T-helper 17 cell (primary cell): Measurements from ENCODE around the gene PNMA3. TPM values are rescaled to one million over a fixed set of nuclear protein-coding genes. Genes with fewer than 3 reads are reported as not detected.
A peak's percentile ranks its signal among the peaks of the same experiment; 100 is the strongest.
"Not testable (repeated sequence)": the region's sequence is repeated elsewhere in the genome, so short reads cannot be mapped to it uniquely, and the experiment has no call there.

Experiments
- ATAC-seq: fragments of 150-1000 bp; cut with Tn5 transposase; 2 replicates; pipeline ENCODE4 v1.10.0; 2021; ENCODE audit warnings: mild to moderate bottlenecking, moderate library complexity
- DNase-seq, 3 donors: peaks; one replicate each; pipeline versions ENCODE4 v3.0.0 to v3.0.0-alpha.2; 2020 to 2021
- H3K9me3 ChIP-seq: one replicate; pipeline ENCODE4 v1.7.0; 2013; ENCODE audit warnings: low read length, mild to moderate bottlenecking; ENCODE audit not compliant: control insufficient read depth, poor library complexity, severe bottlenecking
- H3K27ac Mint-ChIP-seq: one replicate; pipeline ENCODE4 v1.8.0; 2022; ENCODE audit warnings: mild to moderate bottlenecking, moderate library complexity, mixed read lengths
- H3K27me3 Mint-ChIP-seq: one replicate; pipeline ENCODE4 v1.8.0; 2022; ENCODE audit warnings: mixed read lengths
- H3K36me3 Mint-ChIP-seq: one replicate; pipeline ENCODE4 v1.8.0; 2022; ENCODE audit warnings: low read depth, mixed read lengths
- H3K4me1 Mint-ChIP-seq: one replicate; pipeline ENCODE4 v1.8.0; 2022; ENCODE audit warnings: mild to moderate bottlenecking, mixed read lengths
- H3K4me3 Mint-ChIP-seq: one replicate; pipeline ENCODE4 v1.8.0; 2022; ENCODE audit warnings: mild to moderate bottlenecking, moderate library complexity, mixed read lengths
- total RNA-seq, 4 donors: library from RNA in 2 of 4; stranded (reverse) in 2 of 4; gene quantifications; one replicate each; pipeline ENCODE4 v1.2.3 and lab custom pipeline; 2022 to 2026

Gene PNMA3
- total RNA-seq, 2 donors from 2014 or later: 5.5 to 6.3 TPM

GRCh38 chrX:153059191-153060094, 3.2 kb downstream of the PNMA3 start:
- H3K9me3 ChIP-seq: no peaks in the 10 kb centered on the region
- H3K27ac Mint-ChIP-seq: no peak overlapping the region
- no peaks in the 10 kb centered on the region for H3K27me3 Mint-ChIP-seq
- no peaks in the 10 kb centered on the region for H3K36me3 Mint-ChIP-seq
- ATAC-seq (no peak), DNase-seq (no peak)
- no peaks in the 10 kb centered on the region for H3K4me1 Mint-ChIP-seq
- no peak overlapping the region for H3K4me3 Mint-ChIP-seq

GRCh38 chrX:153060095-153060445, 3.8 kb downstream of the PNMA3 start:
- Mint-ChIP-seq H3K27ac (no peak overlapping the region), H3K36me3 (no peaks in the 10 kb centered on the region)
- ATAC-seq: no peak

GRCh38 chrX:153061732-153062131, 5.5 kb downstream of the PNMA3 start:
- Mint-ChIP-seq H3K4me1 (no peaks in the 10 kb centered on the region), H3K4me3 (no peak overlapping the region), H3K27ac (no peak overlapping the region), H3K36me3 (no peaks in the 10 kb centered on the region), H3K27me3 (no peaks in the 10 kb centered on the region)
- ATAC-seq (no peak), DNase-seq (no peak)
- no peaks in the 10 kb centered on the region for H3K9me3 ChIP-seq

More at GRCh38 chrX:153060095-153060445, 3.8 kb downstream of the PNMA3 start:
- Mint-ChIP-seq H3K4me3 (no peak overlapping the region), H3K4me1 (no peaks in the 10 kb centered on the region), H3K27me3 (no peaks in the 10 kb centered on the region)
- DNase-seq: no peak
- H3K9me3 ChIP-seq: no peaks in the 10 kb centered on the region

DNA sequence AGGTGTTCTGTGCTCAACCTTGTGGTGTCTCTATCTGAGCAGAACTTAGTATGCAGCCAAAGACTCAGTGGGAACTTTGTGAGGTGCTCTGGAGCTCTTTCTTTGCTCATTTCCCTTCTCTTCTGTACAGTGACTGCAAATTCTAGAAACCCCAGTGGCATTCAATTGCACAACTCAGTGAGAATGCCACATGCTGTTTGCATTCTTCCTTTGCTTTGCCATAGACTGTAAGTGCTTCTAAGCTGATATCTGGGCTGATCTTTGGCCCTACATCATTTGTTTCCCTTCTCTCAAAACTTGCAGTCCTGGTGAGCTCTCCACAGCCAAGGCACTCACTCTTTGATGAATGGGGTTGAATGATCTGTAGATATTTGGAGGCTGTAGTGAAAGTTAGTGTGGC, 7.0 kb downstream of the PNMA3 start:
- Mint-ChIP-seq H3K27me3 (no peaks in the 10 kb centered on the region), H3K4me3 (no peak overlapping the region), H3K27ac (no peak overlapping the region), H3K4me1 (no peaks in the 10 kb centered on the region), H3K36me3 (no peaks in the 10 kb centered on the region)
- ATAC-seq (no peak), DNase-seq (no peak)
- no peaks in the 10 kb centered on the region for H3K9me3 ChIP-seq

- no peaks in the 10 kb centered on the region for H3K4me1 Mint-ChIP-seq
- DNase-seq: no peak
- ATAC-seq: no peak
- H3K27me3 Mint-ChIP-seq: no peaks in the 10 kb centered on the region
- H3K4me3 Mint-ChIP-seq: no peak overlapping the region
- no peaks in the 10 kb centered on the region for H3K9me3 ChIP-seq
- H3K27ac Mint-ChIP-seq: no peak overlapping the region
- H3K36me3 Mint-ChIP-seq: no peaks in the 10 kb centered on the region
Observed at GRCh38 chrX:153064061-153064460, 7.8 kb downstream of the PNMA3 start.

GRCh38 chrX:153065389-153065788, 9.1 kb downstream of the PNMA3 start:
- no peak overlapping the region for H3K27ac Mint-ChIP-seq
- no peaks in the 10 kb centered on the region for H3K36me3 Mint-ChIP-seq
- H3K4me1 Mint-ChIP-seq: no peaks in the 10 kb centered on the region
- H3K9me3 ChIP-seq: no peaks in the 10 kb centered on the region
- no peak overlapping the region for H3K4me3 Mint-ChIP-seq
- DNase-seq (no peak), ATAC-seq (no peak)
- H3K27me3 Mint-ChIP-seq: no peaks in the 10 kb centered on the region

DNA sequence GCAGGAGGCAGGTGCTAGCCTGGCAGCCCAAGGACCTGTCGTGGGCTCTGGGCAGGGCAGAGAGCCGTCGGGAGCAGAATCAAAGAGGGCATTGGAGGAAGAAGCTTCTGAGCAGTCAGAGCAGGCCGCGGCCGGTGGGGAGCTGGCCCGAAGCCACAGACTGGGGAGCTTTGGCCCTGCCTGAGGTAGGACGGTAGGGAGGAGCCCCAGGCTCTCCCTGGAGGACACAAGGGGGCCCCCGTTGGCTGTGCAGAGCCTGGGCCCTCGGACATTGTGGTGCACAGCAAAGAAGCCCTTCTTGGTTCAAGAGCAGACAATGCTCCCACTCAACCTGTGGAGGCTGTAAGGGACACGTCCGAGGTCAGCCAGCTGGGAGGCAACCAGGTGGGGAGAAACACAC, 10.1 kb downstream of the PNMA3 start:
- not testable (repeated sequence) for H3K36me3 Mint-ChIP-seq, H3K27ac Mint-ChIP-seq, H3K9me3 ChIP-seq, H3K4me1 Mint-ChIP-seq, DNase-seq, H3K4me3 Mint-ChIP-seq, H3K27me3 Mint-ChIP-seq, ATAC-seq

DNA sequence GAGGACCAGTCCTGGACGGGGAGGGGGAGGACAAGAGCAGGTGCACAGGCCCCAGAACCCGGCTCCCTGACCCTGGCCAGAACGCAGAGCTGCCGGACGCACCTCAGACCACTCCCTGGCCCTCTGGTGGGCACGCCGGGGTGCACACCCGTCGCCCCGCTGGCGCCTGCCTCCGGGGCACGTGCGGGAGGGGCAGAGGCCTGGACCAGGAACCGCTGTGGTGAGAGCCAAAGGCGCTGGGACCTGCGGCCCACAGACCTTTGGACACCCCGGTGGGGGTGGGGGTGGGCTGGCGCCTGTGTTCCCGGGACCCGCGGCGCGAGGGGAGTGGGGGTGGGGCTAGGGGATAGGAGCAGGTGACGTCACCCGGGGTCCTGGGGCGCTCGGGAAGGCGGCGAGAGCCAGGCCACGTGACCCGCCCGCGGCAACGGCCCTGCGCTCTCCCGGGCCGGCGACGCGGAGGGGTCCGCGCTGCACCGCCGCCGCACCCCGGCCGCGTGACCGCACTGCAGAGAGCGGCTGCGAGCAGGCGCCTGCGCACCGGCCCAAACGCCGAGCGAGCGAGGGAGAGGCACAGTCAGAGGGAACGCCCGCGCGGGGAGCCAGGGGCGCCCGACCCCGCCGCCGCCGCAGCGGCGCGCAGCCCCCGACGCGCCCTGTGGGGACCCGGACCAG, 15.8 kb downstream of the PNMA3 start, which contains the start of gene PNMA6A:
Gene PNMA6A, plus strand, starts transcription at position 546 of the 675 bp plus-strand sequence. CDS start 609 bp downstream, outside the sequence.
- peak; percentile 83 for ATAC-seq
- not testable (repeated sequence) for DNase-seq, H3K4me1 Mint-ChIP-seq, H3K27me3 Mint-ChIP-seq, H3K36me3 Mint-ChIP-seq, H3K27ac Mint-ChIP-seq, H3K4me3 Mint-ChIP-seq, H3K9me3 ChIP-seq

DNA sequence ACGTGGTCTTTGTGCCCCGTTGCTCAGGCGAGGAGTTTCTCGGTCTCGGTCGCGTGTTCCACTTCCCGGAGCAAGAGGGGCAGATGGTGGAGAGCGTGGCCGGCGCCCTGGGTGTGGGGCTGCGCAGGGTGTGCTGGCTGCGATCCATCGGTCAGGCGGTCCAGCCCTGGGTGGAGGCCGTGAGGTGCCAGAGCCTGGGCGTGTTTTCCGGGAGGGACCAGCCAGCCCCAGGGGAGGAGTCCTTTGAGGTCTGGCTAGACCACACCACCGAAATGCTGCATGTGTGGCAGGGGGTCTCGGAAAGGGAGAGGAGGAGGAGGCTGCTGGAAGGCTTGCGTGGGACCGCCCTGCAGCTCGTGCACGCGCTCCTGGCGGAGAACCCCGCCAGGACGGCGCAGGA, 17.1 kb downstream of the PNMA3 start:
- not testable (repeated sequence) for DNase-seq, H3K9me3 ChIP-seq, H3K4me1 Mint-ChIP-seq, H3K4me3 Mint-ChIP-seq, H3K36me3 Mint-ChIP-seq, H3K27ac Mint-ChIP-seq, ATAC-seq, H3K27me3 Mint-ChIP-seq

- ATAC-seq (no peak), DNase-seq (no peak)
- Mint-ChIP-seq H3K27ac (no peak overlapping the region), H3K4me1 (no peaks in the 10 kb centered on the region), H3K4me3 (peak overlapping the region; percentile 28), H3K27me3 (no peaks in the 10 kb centered on the region), H3K36me3 (no peaks in the 10 kb centered on the region)
- H3K9me3 ChIP-seq: no peaks in the 10 kb centered on the region
Observed at GRCh38 chrX:153074262-153074899, 18.1 kb downstream of the PNMA3 start.

- Mint-ChIP-seq H3K27ac (no peak overlapping the region), H3K36me3 (no peaks in the 10 kb centered on the region), H3K27me3 (no peaks in the 10 kb centered on the region), H3K4me1 (no peaks in the 10 kb centered on the region), H3K4me3 (no peak overlapping the region)
- ATAC-seq: no peak
- H3K9me3 ChIP-seq: no peaks in the 10 kb centered on the region
- DNase-seq: no peak
Observed at GRCh38 chrX:153074935-153075334, 18.7 kb downstream of the PNMA3 start.

- ATAC-seq (no peak), DNase-seq (no peak)
- Mint-ChIP-seq H3K4me1 (no peaks in the 10 kb centered on the region), H3K27me3 (no peaks in the 10 kb centered on the region), H3K4me3 (no peak overlapping the region), H3K27ac (no peak overlapping the region), H3K36me3 (no peaks in the 10 kb centered on the region)
- H3K9me3 ChIP-seq: no peaks in the 10 kb centered on the region
Observed at GRCh38 chrX:153075366-153075765, 19.1 kb downstream of the PNMA3 start.

DNA sequence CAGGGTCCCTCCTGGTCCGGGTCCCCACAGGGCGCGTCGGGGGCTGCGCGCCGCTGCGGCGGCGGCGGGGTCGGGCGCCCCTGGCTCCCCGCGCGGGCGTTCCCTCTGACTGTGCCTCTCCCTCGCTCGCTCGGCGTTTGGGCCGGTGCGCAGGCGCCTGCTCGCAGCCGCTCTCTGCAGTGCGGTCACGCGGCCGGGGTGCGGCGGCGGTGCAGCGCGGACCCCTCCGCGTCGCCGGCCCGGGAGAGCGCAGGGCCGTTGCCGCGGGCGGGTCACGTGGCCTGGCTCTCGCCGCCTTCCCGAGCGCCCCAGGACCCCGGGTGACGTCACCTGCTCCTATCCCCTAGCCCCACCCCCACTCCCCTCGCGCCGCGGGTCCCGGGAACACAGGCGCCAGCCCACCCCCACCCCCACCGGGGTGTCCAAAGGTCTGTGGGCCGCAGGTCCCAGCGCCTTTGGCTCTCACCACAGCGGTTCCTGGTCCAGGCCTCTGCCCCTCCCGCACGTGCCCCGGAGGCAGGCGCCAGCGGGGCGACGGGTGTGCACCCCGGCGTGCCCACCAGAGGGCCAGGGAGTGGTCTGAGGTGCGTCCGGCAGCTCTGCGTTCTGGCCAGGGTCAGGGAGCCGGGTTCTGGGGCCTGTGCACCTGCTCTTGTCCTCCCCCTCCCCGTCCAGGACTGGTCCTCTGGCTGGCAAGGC, 21.3 kb downstream of the PNMA3 start:
- peak; percentile 82 for ATAC-seq
- not testable (repeated sequence) for H3K27me3 Mint-ChIP-seq, H3K36me3 Mint-ChIP-seq

More for the DNA sequence above, 21.3 kb downstream of the PNMA3 start:
- DNase-seq, H3K9me3 ChIP-seq, H3K4me1 Mint-ChIP-seq, H3K4me3 Mint-ChIP-seq, H3K27ac Mint-ChIP-seq: not testable (repeated sequence)
